ENCODE measurements around the gene CENPO.

Gene CENPO

DNA sequence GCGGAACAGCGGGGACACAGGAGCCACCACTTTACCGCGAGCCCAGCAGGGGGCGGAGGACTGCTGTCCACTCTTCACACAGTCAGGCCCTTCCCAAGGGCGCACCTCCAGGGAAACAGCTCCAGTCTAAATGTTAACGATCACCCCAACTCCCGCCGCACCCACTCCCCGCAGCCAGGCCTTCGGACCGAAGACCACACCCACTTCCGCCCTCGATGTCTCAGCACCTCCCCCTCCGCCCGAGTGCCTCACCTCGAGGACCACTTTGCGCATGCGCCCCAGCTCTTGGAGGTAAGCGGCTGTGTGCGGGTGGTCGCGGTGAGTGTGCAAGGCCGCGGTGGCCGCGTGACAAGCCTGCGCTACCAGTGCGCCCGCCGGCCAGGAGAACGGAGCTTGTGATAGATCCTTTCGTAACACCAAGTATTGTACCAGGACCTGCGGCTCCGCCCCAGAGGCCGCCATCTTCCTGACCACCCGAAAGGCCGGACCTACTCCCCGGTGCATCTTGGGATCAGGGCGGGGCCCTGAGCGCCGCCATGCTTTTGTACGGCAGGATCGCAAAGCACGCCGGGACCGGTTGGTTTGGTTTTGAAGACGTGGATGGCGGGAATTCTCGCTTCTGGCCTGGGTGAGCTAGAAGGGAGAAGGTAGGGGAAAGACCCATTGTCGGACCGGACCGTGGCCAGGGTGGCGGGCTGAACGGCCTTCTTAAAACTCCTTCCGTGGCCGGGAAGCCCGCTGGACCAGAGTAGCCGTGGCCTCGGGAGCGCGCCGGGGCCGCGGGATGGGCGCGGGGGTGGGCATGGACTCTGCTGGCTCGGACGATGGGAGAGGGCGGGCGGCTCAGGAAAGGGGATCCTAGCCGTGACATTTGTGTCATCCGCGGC, at the start of gene CENPO, which contains the start of gene PTRHD1:
Gene CENPO (plus strand): TSS at position 552 of the 887 bp plus-strand sequence. CDS start 495 bp downstream, outside the sequence.
Gene PTRHD1 (minus strand): TSS at position 518 of the 887 bp plus-strand sequence. CDS start 14 bp downstream, at position 504.
- DNase-seq (ENCODE audit: low read depth in 2 of 2, low spot score in 1 of 2), result peak; percentile 88 to 89

- DNase-seq (ENCODE audit: low read depth in 2 of 2, low spot score in 1 of 2), result no peak
These were observed 49.3 kb upstream of the CENPO start for GRCh38 chr2:24743924-24744323.

GRCh38 chr2:24744356-24744755, 48.9 kb upstream of the CENPO start:
- no peak for DNase-seq (ENCODE audit: low read depth in 2 of 2, low spot score in 1 of 2)

DNA sequence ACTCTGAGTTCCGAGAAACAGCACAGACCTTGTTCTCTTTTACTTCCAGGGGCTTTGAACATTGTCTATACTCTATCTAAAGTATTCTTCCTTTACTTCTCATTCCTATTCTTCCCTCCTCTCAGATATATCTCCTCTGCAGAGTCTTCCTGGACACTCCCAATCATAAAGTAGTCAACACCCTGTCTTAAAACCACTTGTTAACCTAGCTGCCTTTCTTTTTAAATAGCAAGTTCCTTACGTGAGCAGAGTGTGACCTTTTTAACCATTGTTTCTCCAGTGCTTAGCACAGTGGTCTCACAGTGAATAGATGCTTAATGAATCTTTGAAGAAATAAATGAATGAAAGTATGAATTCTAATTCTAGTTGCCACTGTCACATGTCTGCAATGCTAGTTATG, 47.4 kb upstream of the CENPO start:
- no peak for DNase-seq (ENCODE audit: low read depth in 2 of 2, low spot score in 1 of 2)

- no peak for DNase-seq (ENCODE audit: low read depth in 2 of 2, low spot score in 1 of 2)
These were observed 45.9 kb upstream of the CENPO start for GRCh38 chr2:24747299-24747698.

GRCh38 chr2:24749069-24749691, 44.0 kb upstream of the CENPO start:
- DNase-seq (ENCODE audit: low read depth in 2 of 2, low spot score in 1 of 2), result no peak

- no peak for DNase-seq (ENCODE audit: low read depth in 2 of 2, low spot score in 1 of 2)
These were observed 38.1 kb upstream of the CENPO start for GRCh38 chr2:24754985-24755705.

DNA sequence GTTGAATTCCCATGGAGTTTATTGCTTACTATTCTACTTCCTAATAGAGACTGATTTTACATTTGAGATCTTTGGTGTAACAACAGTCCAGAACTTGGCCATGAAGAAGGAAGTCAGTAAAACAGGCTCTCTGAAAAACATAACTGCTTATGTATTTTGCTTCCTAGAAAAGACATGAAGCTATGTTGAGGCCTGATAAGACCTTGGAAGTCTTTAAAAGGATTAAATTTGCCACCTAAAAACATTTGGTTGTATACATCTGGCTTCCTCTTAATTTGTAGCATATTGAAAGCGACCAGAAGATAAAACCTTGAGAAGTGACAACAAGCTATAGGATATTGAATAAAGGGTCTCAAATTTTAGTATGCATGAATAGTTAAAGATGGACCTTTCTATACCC, 36.4 kb upstream of the CENPO start:
- DNase-seq (ENCODE audit: low read depth in 2 of 2, low spot score in 1 of 2), result no peak

- DNase-seq (ENCODE audit: low read depth in 2 of 2, low spot score in 1 of 2), result no peak
These were observed 31.4 kb upstream of the CENPO start for GRCh38 chr2:24761866-24762265.

DNA sequence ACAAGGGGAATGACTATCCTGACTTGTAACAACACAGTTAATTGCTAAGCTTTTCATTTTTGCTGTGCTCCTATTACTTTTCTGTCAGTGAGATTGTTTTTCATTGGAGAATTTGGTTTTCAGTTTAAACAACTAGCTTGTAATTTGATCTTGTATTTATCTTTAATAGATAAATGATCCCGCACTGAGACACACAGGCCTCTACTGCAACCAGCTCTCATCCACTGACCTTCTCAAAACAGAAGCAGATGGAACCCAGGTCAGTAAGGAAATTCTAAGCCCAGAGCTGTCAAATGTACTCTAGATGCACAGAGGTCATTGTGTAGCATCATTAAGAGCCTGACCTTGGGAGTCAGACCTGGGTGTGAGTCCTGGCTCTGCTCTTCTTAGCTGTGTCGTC, 30.7 kb upstream of the CENPO start:
- no peak for DNase-seq (ENCODE audit: low read depth in 2 of 2, low spot score in 1 of 2)

DNA sequence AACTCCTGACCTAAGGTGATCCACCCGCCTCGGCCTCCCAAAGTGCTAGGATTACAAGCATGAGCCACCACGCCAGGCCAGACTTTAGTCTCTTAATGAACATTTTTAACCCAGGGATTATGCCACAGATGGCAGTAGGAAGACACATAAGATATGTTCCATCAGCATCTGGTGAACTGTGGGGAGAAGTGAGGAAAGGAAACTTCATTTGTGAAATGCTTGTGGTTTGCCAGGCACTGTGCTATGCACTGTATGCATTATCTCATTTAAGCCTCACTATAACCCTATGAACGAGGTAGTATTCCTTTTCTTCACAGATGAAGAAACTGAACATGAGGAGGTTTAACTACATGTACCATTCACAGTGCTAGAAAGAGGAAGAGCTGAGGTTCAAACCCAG, 29.4 kb upstream of the CENPO start:
- DNase-seq (ENCODE audit: low read depth in 2 of 2, low spot score in 1 of 2), result no peak

DNA sequence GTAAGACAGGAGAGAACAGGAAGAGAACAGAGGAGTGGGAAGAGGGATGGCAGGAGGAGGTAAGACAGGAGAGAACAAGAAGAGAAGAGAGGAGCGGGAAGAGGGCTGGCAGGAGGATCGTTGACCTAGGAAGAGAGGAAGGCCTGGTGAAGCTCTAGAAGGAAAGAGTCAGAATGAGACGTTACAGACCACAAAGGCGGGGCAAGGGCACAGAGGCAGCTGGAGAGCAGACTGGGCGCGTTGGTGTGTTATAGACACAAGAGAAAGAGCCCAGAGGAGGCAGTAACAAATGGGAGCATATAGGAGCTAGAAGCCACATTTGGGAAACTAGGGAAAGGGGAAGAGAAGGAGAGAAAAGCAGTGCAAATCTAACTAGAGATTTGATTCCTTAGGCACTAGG, 26.6 kb upstream of the CENPO start:
- DNase-seq (ENCODE audit: low read depth in 2 of 2, low spot score in 1 of 2), result no peak

GRCh38 chr2:24768013-24768412, 25.2 kb upstream of the CENPO start:
- DNase-seq (ENCODE audit: low read depth in 2 of 2, low spot score in 1 of 2), result no peak

DNA sequence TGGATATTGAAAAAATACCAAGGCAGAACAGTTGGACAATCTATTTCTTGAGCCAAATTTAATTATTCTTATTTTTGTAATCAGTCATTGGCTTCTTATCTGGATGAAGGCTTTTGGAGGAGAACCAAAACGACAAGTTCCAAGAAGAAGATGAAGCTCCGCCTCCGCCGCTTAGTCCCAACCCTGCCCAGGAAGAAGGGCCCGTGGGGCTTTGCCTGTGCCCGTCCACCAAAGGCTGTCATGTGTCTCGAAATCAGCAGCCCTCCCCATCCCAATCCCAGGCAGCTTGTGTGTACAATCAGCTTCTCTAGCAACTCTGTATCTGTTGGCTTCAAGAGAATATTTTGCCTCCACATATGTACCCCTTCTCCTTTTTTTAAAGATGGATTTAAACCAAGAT, 24.6 kb upstream of the CENPO start:
- no peak for DNase-seq (ENCODE audit: low read depth in 2 of 2, low spot score in 1 of 2)

DNA sequence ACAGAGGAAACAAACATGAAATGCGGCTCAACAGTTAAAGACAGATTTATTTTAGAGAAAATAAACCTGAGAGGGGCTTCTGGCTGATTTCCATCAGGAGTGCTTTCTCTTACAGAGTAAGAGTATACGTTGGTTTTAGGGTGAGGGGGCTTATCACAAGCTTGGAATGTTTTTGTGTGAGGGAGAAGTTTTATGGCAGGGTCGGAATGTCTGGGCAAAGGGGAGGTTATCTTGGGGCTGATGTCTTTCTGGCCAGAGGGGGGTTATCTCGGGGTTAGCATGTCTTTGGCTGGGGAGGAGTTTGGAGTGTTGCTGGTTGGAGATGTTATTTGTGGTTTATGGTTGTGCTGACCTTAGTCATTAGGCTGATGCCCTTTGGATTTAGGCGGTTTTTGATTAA, 22.2 kb upstream of the CENPO start:
- no peak for DNase-seq (ENCODE audit: low read depth in 2 of 2, low spot score in 1 of 2)

GRCh38 chr2:24771764-24772586, 21.2 kb upstream of the CENPO start:
- DNase-seq (ENCODE audit: low read depth in 2 of 2, low spot score in 1 of 2), result no peak

GRCh38 chr2:24774373-24774772, 18.9 kb upstream of the CENPO start:
- no peak for DNase-seq (ENCODE audit: low read depth in 2 of 2, low spot score in 1 of 2)

- no peak for DNase-seq (ENCODE audit: low read depth in 2 of 2, low spot score in 1 of 2)
These were observed 14.1 kb upstream of the CENPO start for GRCh38 chr2:24779116-24779515.

DNA sequence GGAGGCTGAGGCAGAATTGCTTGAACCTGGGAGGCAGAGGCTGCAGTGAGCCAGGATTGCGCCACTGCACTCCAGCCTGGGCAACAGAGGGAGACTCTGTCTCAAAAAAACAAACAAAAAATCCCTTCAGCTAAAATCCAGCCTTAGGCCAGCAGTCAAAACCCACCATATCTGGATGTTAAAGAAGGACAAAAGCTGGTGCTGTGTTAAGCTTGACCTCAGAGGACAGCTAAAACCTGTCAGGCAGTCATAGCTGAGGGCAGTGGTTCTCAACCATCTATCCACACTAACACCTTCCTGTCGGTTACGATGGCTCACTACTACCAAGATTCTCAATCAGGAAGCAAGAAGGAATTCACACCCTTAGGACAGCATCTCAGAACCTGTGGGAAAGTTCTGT, 9.6 kb upstream of the CENPO start:
- DNase-seq (ENCODE audit: low read depth in 2 of 2, low spot score in 1 of 2), result no peak

GRCh38 chr2:24785671-24786321, 7.4 kb upstream of the CENPO start:
- DNase-seq (ENCODE audit: low read depth in 2 of 2, low spot score in 1 of 2), result no peak

Data from stimulated activated CD8-positive, alpha-beta memory T cell treated with anti-CD3 and anti-CD28 coated beads, Interleukin-4, amount 100 ng/mL, for 1 hour (primary cell).